HCT116 (cell line): ENCODE measurements around the gene CATSPERD. TPM values are rescaled to one million over a fixed set of nuclear protein-coding genes. Genes with fewer than 3 reads are reported as not detected.

ENCODE experiments used
- ATAC-seq: fragments of 200-7000 bp; cut with Tn5 transposase; 2 replicates; pipeline ENCODE4 v1.9.1; 2020; ENCODE audit warnings: mild to moderate bottlenecking, moderate library complexity
- BruUV-seq: library from RNA; stranded (reverse); fragments of 400-500 nt; replicated peaks from 2 replicates; lab custom pipeline; 2021; lab: Mats Ljungman, UMichigan
- CTCF ChIA-PET: fragments of 300-600 bp; sonication (Branson Sonifier 250); formaldehyde crosslinking; loops from one replicate; lab custom pipeline; 2021; ENCODE audit warnings: antibody characterized with exemption; lab: Charles Lee
- POLR2A ChIA-PET: fragments of 300-600, 350-600 bp; sonication (Branson Sonifier 250); formaldehyde crosslinking; loops from one replicate; lab custom pipeline; 2021; ENCODE audit warnings: antibody characterized with exemption; lab: Charles Lee
- RAD21 ChIA-PET, 2 experiments: fragments of 300-600 bp; sonication (Branson Sonifier 250); formaldehyde crosslinking; loops; one replicate each; lab custom pipeline; 2023; ENCODE audit warnings: low total read pairs in 2 of 2; ENCODE audit not compliant: uncharacterized antibody in 2 of 2, unreplicated experiment in 2 of 2, low non-redundant PET in 1 of 2; lab: Charles Lee
- DNase-seq: peaks from one replicate; pipeline ENCODE4 v3.0.0-alpha.2; 2010; ENCODE audit warnings: low read depth, low spot score
- H2AFZ ChIP-seq: fragments of 200-600 bp; shearing (Covaris generic), sonication (generic); 2 replicates; pipeline ENCODE4 v1.6.1; 2017; ENCODE audit warnings: low read depth, mixed run types, mixed read lengths, antibody characterized with exemption, low read length; ENCODE audit not compliant: poor library complexity, severe bottlenecking
- H3K27ac ChIP-seq: 2 replicates; pipeline ENCODE4 v1.5.1; 2012; ENCODE audit warnings: low read depth, low read length
- H3K27me3 ChIP-seq: fragments of 200-600 bp; sonication (generic); 2 replicates; pipeline ENCODE4 v1.6.1; 2016; ENCODE audit warnings: mixed run types, low read length, mixed read lengths; ENCODE audit not compliant: insufficient read depth
- H3K36me3 ChIP-seq, 2 experiments: fragments of 200-500 bp in 1 of 2; fragments of 200-600 bp in 1 of 2; sonication (Bioruptor generic) in 1 of 2; sonication (generic) in 1 of 2; 2 replicates each; pipeline versions ENCODE4 v1.5.1 to v1.6.1; 2014 to 2016; ENCODE audit warnings: low read length in 2 of 2, inconsistent platforms in 1 of 2, mixed read lengths in 1 of 2, mixed run types in 1 of 2; ENCODE audit not compliant: insufficient read depth in 2 of 2, control insufficient read depth in 1 of 2
- H3K4me1 ChIP-seq, 2 experiments: fragments of 200-600 bp in 1 of 2; sonication (generic) in 1 of 2; 2 replicates each; pipeline versions ENCODE4 v1.5.1 to v1.6.1; 2012 to 2017; ENCODE audit warnings: low read length in 2 of 2, inconsistent platforms in 1 of 2, mild to moderate bottlenecking in 1 of 2, mixed read lengths in 1 of 2, mixed run types in 1 of 2, moderate library complexity in 1 of 2; ENCODE audit not compliant: insufficient read depth in 2 of 2, control insufficient read depth in 1 of 2
- H3K4me2 ChIP-seq: fragments of 200-600 bp; sonication (generic); 2 replicates; pipeline ENCODE4 v1.6.1; 2017; ENCODE audit warnings: mixed run types, low read length, mixed read lengths
- H3K4me3 ChIP-seq, 2 experiments: fragments of 200-600 bp in 1 of 2; sonication (generic) in 1 of 2; replicated peaks in 1 of 2; 2 replicates each; pipeline ENCODE4 v1.5.1; 2011 to 2016; ENCODE audit warnings: low read length in 2 of 2, control low read depth in 1 of 2, low read depth in 1 of 2, mild to moderate bottlenecking in 1 of 2, mixed read lengths in 1 of 2, mixed run types in 1 of 2
- H3K79me2 ChIP-seq: fragments of 200-600 bp; sonication (generic); 2 replicates; pipeline ENCODE4 v1.6.1; 2017; ENCODE audit warnings: mild to moderate bottlenecking, mixed run types, low read length, moderate library complexity, mixed read lengths; ENCODE audit not compliant: insufficient read depth
- H3K9ac ChIP-seq: fragments of 200-600 bp; sonication (generic); 2 replicates; pipeline ENCODE4 v1.6.1; 2016; ENCODE audit warnings: low read length, mixed read lengths
- H3K9me2 ChIP-seq: fragments of 200-600 bp; sonication (generic), shearing (Covaris generic); 2 replicates; pipeline ENCODE4 v1.6.1; 2017; ENCODE audit warnings: mixed run types, mild to moderate bottlenecking, moderate library complexity; ENCODE audit not compliant: insufficient read depth
- H3K9me3 ChIP-seq, 2 experiments: fragments of 200-500 bp in 1 of 2; fragments of 200-600 bp in 1 of 2; sonication (Bioruptor generic) in 1 of 2; sonication (generic) in 1 of 2; 2 replicates each; pipeline ENCODE4 v1.6.1; 2014 to 2017; ENCODE audit warnings: low read length in 2 of 2, mixed read lengths in 2 of 2, inconsistent platforms in 1 of 2, low read depth in 1 of 2, mild to moderate bottlenecking in 1 of 2, mixed run types in 1 of 2, moderate library complexity in 1 of 2; ENCODE audit not compliant: control insufficient read depth in 1 of 2, insufficient read depth in 1 of 2
- H4K20me1 ChIP-seq: fragments of 200-600 bp; sonication (generic), shearing (Covaris generic); 2 replicates; pipeline ENCODE4 v1.6.1; 2017; ENCODE audit warnings: mixed run types, mild to moderate bottlenecking, moderate library complexity; ENCODE audit not compliant: insufficient read depth
- ATF3 ChIP-seq: IDR thresholded peaks from 2 replicates; pipeline ENCODE4 v1.6.1; 2012
- CBX3 ChIP-seq: IDR thresholded peaks from 2 replicates; pipeline ENCODE4 v1.6.1; 2012; ENCODE audit warnings: low read depth
- CEBPB ChIP-seq: IDR thresholded peaks from 2 replicates; pipeline ENCODE4 v1.6.1; 2012; ENCODE audit warnings: low read depth
- CTCF ChIP-seq, 3 experiments: fragments of 200-600 bp in 1 of 3; sonication (generic) in 1 of 3; IDR thresholded peaks in 2 of 3; conservative IDR thresholded peaks in 1 of 3; 2 replicates each; pipeline ENCODE4 v1.5.1; 2012 to 2017; ENCODE audit warnings: low read depth in 2 of 3, low read length in 2 of 3, antibody characterized with exemption in 1 of 3, borderline replicate concordance in 1 of 3, control low read depth in 1 of 3, mild to moderate bottlenecking in 1 of 3, mixed read lengths in 1 of 3, mixed run types in 1 of 3, moderate library complexity in 1 of 3; ENCODE audit not compliant: insufficient read depth in 1 of 3
- ELF1 ChIP-seq: IDR thresholded peaks from 2 replicates; pipeline ENCODE4 v1.6.1; 2012; ENCODE audit warnings: low read depth, borderline replicate concordance
- EZH2 ChIP-seq: fragments of 200-600 bp; sonication (generic); IDR thresholded peaks from 2 replicates; pipeline ENCODE4 v1.6.1; 2017; ENCODE audit warnings: antibody characterized with exemption, mixed run types
- MAX ChIP-seq: IDR thresholded peaks from 2 replicates; pipeline ENCODE4 v1.6.1; 2012
- POLR2A ChIP-seq: IDR thresholded peaks from 2 replicates; pipeline ENCODE4 v1.7.0; 2011; ENCODE audit warnings: borderline replicate concordance; ENCODE audit not compliant: insufficient read depth, insufficient read length; ENCODE audit errors: extremely low read depth
- POLR2AphosphoS5 ChIP-seq: IDR thresholded peaks from 2 replicates; pipeline ENCODE4 v1.6.1; 2011; ENCODE audit warnings: mild to moderate bottlenecking, low read depth, low read length, moderate library complexity
- RAD21 ChIP-seq: IDR thresholded peaks from 2 replicates; pipeline ENCODE4 v1.6.1; 2012; ENCODE audit warnings: low read depth, mild to moderate bottlenecking
- REST ChIP-seq: IDR thresholded peaks from 2 replicates; pipeline ENCODE4 v1.6.1; 2012; ENCODE audit warnings: low read depth
- SIN3A ChIP-seq: IDR thresholded peaks from 2 replicates; pipeline ENCODE4 v1.6.1; 2012; ENCODE audit warnings: low read depth
- TCF7L2 ChIP-seq: IDR thresholded peaks from 2 replicates; pipeline ENCODE4 v1.7.0; 2011; ENCODE audit warnings: borderline replicate concordance, inconsistent platforms; ENCODE audit not compliant: insufficient read depth, insufficient read length; ENCODE audit errors: extremely low read depth
- ZBTB33 ChIP-seq: IDR thresholded peaks from 2 replicates; pipeline ENCODE4 v1.6.1; 2011; ENCODE audit warnings: mild to moderate bottlenecking, low read length, moderate library complexity; ENCODE audit not compliant: insufficient replicate concordance; ENCODE audit errors: extremely low read depth
- ZNF274 ChIP-seq: fragments of 200-500 bp; sonication (Bioruptor generic); IDR thresholded peaks from 2 replicates; pipeline ENCODE4 v1.6.1; 2014; ENCODE audit warnings: mild to moderate bottlenecking, low read depth, low read length, inconsistent platforms
- intact Hi-C: fragments of 100-400 bp; cut with micrococcal nuclease; formaldehyde crosslinking; loops from 2 replicates; pipeline ENCODE4 v1.10.0; 2022
- total RNA-seq: library from RNA; stranded (reverse); gene quantifications from one replicate; pipeline ENCODE4 v1.2.1, GENCODE V29; 2021; ENCODE audit not compliant: unreplicated experiment

The CATSPERD gene
- total RNA-seq, 1 experiment from 2014 or later = not detected

- BruUV-seq = no TSS peak
- Histone ChIP-seq H3K36me3 (peaks cover 0 to under 1% of the 10 kb centered on the region in 2 experiments; a peak in 1 of 4 replicates), H3K4me3 (no peak overlapping the region), H3K9me3 (no peaks in the 10 kb centered on the region), H4K20me1 (no peaks in the 10 kb centered on the region), H3K27ac (no peak overlapping the region), H3K4me1 (peaks cover 0 to 8% of the 10 kb centered on the region in 2 experiments; a peak in 1 of 4 replicates), H3K27me3 (no peaks in the 10 kb centered on the region), H3K9ac (no peak overlapping the region), H3K4me2 (no peak overlapping the region), H3K9me2 (no peaks in the 10 kb centered on the region), H3K79me2 (peaks cover 7% of the 10 kb centered on the region), H2AFZ (no peak overlapping the region)
- TF ChIP-seq EZH2 = no peak
- no peak for TF ChIP-seq POLR2A
- TF ChIP-seq REST = no peak
- TF ChIP-seq ZNF274 = no peak
- TF ChIP-seq SIN3A = no peak
- no peak for TF ChIP-seq ZBTB33
- no peak for TF ChIP-seq CBX3
- TF ChIP-seq TCF7L2 = no peak
- no peak for TF ChIP-seq RAD21
- TF ChIP-seq CEBPB = no peak
- no peak for TF ChIP-seq CTCF (IDR thresholded peaks at IDR 0.05 in 2 of 3, conservative IDR thresholded peaks at IDR 0.05 in 1 of 3; ENCODE audit: borderline replicate concordance in 1 of 3, insufficient read depth in 1 of 3, low read depth in 2 of 3, low read length in 2 of 3)
- TF ChIP-seq ATF3 = no peak
- no peak for TF ChIP-seq POLR2AphosphoS5
- TF ChIP-seq MAX = no peak
- TF ChIP-seq ELF1 = no peak
- CTCF ChIA-PET = no interaction called here
- POLR2A ChIA-PET = interaction anchor here (0.5 kb wide), 1 partner anchor 127 kb away, joined by 4 read pairs; no protein-coding TSS in a partner anchor
- intact Hi-C loops = no loop called here
- DNase-seq (no peak), ATAC-seq (no peak)
- RAD21 ChIA-PET = no interaction called here
These were observed 45.7 kb upstream of the CATSPERD start for GRCh38 chr19:5674714-5675113.
